Measurements from ENCODE around the gene IL5. TPM values are rescaled to one million over a fixed set of nuclear protein-coding genes. Genes with fewer than 3 reads are reported as not detected.
"Not testable (repeated sequence)": the region's sequence is repeated elsewhere in the genome, so short reads cannot be mapped to it uniquely, and the experiment has no call there.

The IL5 gene
- total and polyA plus RNA-seq, 2 donors (not counting 1 experiment from before 2014, with no cell fraction given): not detected

DNA sequence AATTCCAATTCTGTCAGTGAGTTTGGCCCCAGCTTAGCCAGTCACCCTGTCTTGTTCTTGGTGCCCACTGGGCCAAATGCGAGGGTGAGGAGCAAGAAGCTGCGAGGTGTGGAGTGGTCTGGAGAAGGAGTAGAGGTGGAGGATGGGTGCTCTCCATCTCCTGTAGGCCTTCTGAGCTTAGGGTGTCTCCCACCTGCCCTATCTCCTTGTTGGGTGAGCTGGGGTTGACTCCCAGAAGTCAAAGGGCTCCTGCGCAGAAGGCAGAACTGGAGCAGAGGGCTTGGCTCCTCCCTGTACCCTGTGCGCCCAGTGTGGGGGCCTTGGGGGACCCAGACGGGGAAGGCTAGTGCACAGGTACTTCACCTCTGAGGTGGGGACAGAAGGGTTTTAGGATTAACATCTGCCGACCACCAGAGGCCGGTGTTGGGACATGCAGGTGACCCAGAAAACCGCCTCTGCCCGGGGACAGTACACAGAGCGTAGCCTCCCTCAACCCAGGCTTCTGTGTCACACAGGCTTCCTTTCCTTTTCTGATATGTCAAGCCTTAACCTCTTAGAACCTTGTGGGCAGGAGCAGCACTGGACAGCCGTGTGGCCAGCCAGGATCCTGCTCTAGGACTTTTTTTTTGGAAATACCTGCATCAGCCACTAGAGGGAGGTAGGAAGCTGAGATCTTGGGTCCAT is 16.9 kb downstream of the IL5 start:
- Histone ChIP-seq H2AFZ (ENCODE audit: low read length) (peak overlapping the region; percentile 50), H3K36me3 (ENCODE audit: control insufficient read depth, insufficient read depth, low read length) (no peaks in the 10 kb centered on the region), H3K27ac (ENCODE audit: insufficient read depth, low read length) (no peak overlapping the region), H3K4me1 (ENCODE audit: control insufficient read depth, extremely low read depth, insufficient read depth, low read length) (no peaks in the 10 kb centered on the region), H3K27me3 (ENCODE audit: control insufficient read depth, insufficient read depth, low read length) (peaks cover 3% of the 10 kb centered on the region), H3K79me2 (ENCODE audit: control insufficient read depth, insufficient read depth, low read length) (no peaks in the 10 kb centered on the region), H3K4me2 (ENCODE audit: extremely low read depth, insufficient read depth, low read length) (peak overlapping the region; percentile 59), H3K9ac (ENCODE audit: insufficient read depth, low read length) (no peak overlapping the region), H4K20me1 (ENCODE audit: control insufficient read depth, extremely low read depth, insufficient read depth, low read length) (no peaks in the 10 kb centered on the region), H3K9me3 (ENCODE audit: control insufficient read depth, insufficient read depth, low read depth, low read length) (no peaks in the 10 kb centered on the region), H3K4me3 (replicated peaks in 1 of 4; ENCODE audit: control extremely low read depth in 1 of 4, insufficient read depth in 1 of 4, low read depth in 3 of 4, low read length in 4 of 4) (no peak overlapping the region)
- no peak for TF ChIP-seq EZH2 (IDR thresholded peaks at IDR 0.05; ENCODE audit: low read length, missing control alignments)
- TF ChIP-seq, protein P1, sequence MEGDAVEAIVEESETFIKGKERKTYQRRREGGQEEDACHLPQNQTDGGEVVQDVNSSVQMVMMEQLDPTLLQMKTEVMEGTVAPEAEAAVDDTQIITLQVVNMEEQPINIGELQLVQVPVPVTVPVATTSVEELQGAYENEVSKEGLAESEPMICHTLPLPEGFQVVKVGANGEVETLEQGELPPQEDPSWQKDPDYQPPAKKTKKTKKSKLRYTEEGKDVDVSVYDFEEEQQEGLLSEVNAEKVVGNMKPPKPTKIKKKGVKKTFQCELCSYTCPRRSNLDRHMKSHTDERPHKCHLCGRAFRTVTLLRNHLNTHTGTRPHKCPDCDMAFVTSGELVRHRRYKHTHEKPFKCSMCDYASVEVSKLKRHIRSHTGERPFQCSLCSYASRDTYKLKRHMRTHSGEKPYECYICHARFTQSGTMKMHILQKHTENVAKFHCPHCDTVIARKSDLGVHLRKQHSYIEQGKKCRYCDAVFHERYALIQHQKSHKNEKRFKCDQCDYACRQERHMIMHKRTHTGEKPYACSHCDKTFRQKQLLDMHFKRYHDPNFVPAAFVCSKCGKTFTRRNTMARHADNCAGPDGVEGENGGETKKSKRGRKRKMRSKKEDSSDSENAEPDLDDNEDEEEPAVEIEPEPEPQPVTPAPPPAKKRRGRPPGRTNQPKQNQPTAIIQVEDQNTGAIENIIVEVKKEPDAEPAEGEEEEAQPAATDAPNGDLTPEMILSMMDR (conservative IDR thresholded peaks at IDR 0.05 in 1 of 2, IDR thresholded peaks at IDR 0.05 in 1 of 2; ENCODE audit: low read depth in 1 of 2, low read length in 2 of 2): peak; percentile 79 to 81
- peak; percentile 25 to 58 for DNase-seq (ENCODE audit: low read depth in 2 of 2)

DNA sequence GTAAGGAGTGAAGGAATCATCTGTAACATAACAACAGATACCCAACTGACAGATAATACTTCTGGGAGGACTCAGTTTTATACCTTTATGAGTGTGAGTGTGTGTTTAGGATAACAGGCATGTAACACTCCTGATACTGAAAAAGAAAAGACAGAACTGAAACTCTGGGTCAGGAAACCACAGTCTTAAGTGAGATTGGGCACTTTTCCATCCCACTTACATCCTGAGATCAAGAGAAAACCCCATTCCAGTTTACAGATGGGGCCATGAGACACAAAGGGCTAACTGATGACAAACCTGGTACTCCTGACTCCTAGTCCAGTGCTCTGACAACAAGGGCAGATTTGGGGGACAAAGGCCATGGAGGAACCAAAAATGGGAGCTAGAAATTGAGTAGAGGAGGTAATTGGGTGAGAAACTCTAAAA is 18.0 kb downstream of the IL5 start:
- TF ChIP-seq, protein P1 (conservative IDR thresholded peaks at IDR 0.05 in 1 of 2, IDR thresholded peaks at IDR 0.05 in 1 of 2; ENCODE audit: low read depth in 1 of 2, low read length in 2 of 2): no peak
- no peak overlapping the region for H3K4me2 ChIP-seq (ENCODE audit: extremely low read depth, insufficient read depth, low read length)
- H4K20me1 ChIP-seq (ENCODE audit: control insufficient read depth, extremely low read depth, insufficient read depth, low read length): no peaks in the 10 kb centered on the region
- H3K27me3 ChIP-seq (ENCODE audit: control insufficient read depth, insufficient read depth, low read length): peaks cover 3% of the 10 kb centered on the region
- no peak overlapping the region for H3K27ac ChIP-seq (ENCODE audit: insufficient read depth, low read length)
- H3K79me2 ChIP-seq (ENCODE audit: control insufficient read depth, insufficient read depth, low read length): no peaks in the 10 kb centered on the region
- H3K36me3 ChIP-seq (ENCODE audit: control insufficient read depth, insufficient read depth, low read length): no peaks in the 10 kb centered on the region
- no peaks in the 10 kb centered on the region for H3K4me1 ChIP-seq (ENCODE audit: control insufficient read depth, extremely low read depth, insufficient read depth, low read length)
- H2AFZ ChIP-seq (ENCODE audit: low read length): no peak overlapping the region
- no peak overlapping the region for H3K4me3 ChIP-seq (replicated peaks in 1 of 4; ENCODE audit: control extremely low read depth in 1 of 4, insufficient read depth in 1 of 4, low read depth in 3 of 4, low read length in 4 of 4)
- no peaks in the 10 kb centered on the region for H3K9me3 ChIP-seq (ENCODE audit: control insufficient read depth, insufficient read depth, low read depth, low read length)
- DNase-seq (ENCODE audit: low read depth in 2 of 2): no peak
- H3K9ac ChIP-seq (ENCODE audit: insufficient read depth, low read length): no peak overlapping the region

DNA sequence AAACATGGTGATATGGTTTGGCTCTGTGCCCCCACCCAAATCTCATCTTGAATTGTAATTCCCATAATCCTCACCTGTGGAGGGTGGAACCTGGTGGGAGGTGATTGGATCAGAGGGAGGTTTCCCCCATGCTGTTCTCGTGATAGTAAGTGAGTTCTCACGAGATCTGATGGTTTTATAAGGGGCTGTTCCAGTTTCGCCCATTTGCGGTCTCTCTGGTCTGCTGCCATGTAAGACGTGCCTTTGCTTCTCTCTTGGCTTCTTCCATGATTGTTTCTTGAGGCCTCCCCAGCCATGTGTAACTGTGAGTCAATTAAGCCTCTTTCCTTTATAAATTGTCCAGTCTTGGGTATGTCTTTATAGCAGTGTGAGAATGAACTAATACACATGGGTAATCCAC is 18.4 kb downstream of the IL5 start:
- not testable (repeated sequence) for H3K9me3 ChIP-seq (ENCODE audit: control insufficient read depth, insufficient read depth, low read depth, low read length); H2AFZ ChIP-seq (ENCODE audit: low read length); H3K27me3 ChIP-seq (ENCODE audit: control insufficient read depth, insufficient read depth, low read length); H3K4me3 ChIP-seq (replicated peaks in 1 of 4; ENCODE audit: control extremely low read depth in 1 of 4, insufficient read depth in 1 of 4, low read depth in 3 of 4, low read length in 4 of 4); DNase-seq (ENCODE audit: low read depth in 2 of 2); H3K36me3 ChIP-seq (ENCODE audit: control insufficient read depth, insufficient read depth, low read length); H3K27ac ChIP-seq (ENCODE audit: insufficient read depth, low read length); H3K9ac ChIP-seq (ENCODE audit: insufficient read depth, low read length); H4K20me1 ChIP-seq (ENCODE audit: control insufficient read depth, extremely low read depth, insufficient read depth, low read length); H3K4me1 ChIP-seq (ENCODE audit: control insufficient read depth, extremely low read depth, insufficient read depth, low read length); H3K79me2 ChIP-seq (ENCODE audit: control insufficient read depth, insufficient read depth, low read length); H3K4me2 ChIP-seq (ENCODE audit: extremely low read depth, insufficient read depth, low read length)

DNA sequence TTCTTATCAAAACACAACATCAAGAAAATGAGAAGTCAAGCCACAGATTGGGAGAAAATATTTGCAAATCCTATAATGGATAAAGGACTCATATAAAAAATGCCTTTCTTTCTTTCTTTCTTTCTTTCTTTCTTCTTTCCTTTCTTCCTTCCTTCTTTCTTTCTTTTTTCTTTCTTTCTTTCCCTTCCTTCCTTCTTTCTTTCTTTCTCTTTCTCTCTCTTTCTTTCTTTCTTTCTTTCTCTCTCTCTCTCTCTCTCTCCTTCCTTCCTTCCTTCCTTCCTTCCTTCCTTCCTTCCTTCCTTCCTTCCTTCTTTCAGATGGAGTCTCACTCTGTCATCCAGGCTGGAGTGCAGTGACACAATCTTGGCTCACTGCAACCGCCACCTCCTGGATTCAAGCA is 21.3 kb downstream of the IL5 start:
- not testable (repeated sequence) for H3K79me2 ChIP-seq (ENCODE audit: control insufficient read depth, insufficient read depth, low read length); DNase-seq (ENCODE audit: low read depth in 2 of 2); H3K4me3 ChIP-seq (replicated peaks in 1 of 4; ENCODE audit: control extremely low read depth in 1 of 4, insufficient read depth in 1 of 4, low read depth in 3 of 4, low read length in 4 of 4); H3K4me2 ChIP-seq (ENCODE audit: extremely low read depth, insufficient read depth, low read length); H3K27me3 ChIP-seq (ENCODE audit: control insufficient read depth, insufficient read depth, low read length); H2AFZ ChIP-seq (ENCODE audit: low read length); H3K36me3 ChIP-seq (ENCODE audit: control insufficient read depth, insufficient read depth, low read length); H3K27ac ChIP-seq (ENCODE audit: insufficient read depth, low read length); H3K9ac ChIP-seq (ENCODE audit: insufficient read depth, low read length); H4K20me1 ChIP-seq (ENCODE audit: control insufficient read depth, extremely low read depth, insufficient read depth, low read length); H3K9me3 ChIP-seq (ENCODE audit: control insufficient read depth, insufficient read depth, low read depth, low read length); H3K4me1 ChIP-seq (ENCODE audit: control insufficient read depth, extremely low read depth, insufficient read depth, low read length)

DNA sequence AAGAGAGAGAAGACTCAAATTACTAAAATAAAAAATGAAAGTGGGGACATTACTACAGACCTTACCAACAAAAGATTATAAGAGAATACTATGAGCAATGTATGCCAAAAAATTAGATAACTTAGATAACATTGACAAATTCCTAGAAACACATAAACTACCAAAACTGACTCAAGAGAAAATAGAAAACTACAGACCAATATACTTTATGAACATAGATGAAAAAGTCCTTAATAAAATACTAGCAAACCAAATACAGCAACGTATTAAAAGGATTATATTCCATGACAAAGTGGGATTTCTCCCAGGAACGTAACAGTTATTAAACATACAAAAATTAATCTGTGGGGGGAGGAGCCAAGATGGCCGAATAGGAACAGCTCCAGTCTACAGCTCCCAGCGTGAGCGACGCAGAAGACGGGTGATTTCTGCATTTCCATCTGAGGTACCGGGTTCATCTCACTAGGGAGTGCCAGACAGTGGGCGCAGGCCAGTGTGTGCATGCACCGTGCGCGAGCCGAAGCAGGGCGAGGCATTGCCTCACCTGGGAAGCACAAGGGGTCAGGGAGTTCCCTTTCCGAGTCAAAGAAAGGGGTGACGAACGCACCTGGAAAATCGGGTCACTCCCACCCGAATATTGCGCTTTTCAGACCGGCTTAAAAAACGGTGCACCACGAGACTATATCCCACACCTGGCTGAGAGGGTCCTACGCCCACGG is 29.5 kb downstream of the IL5 start:
- not testable (repeated sequence) for H3K9ac ChIP-seq (ENCODE audit: insufficient read depth, low read length); H3K27ac ChIP-seq (ENCODE audit: insufficient read depth, low read length); H3K4me3 ChIP-seq (replicated peaks in 1 of 4; ENCODE audit: control extremely low read depth in 1 of 4, insufficient read depth in 1 of 4, low read depth in 3 of 4, low read length in 4 of 4); H2AFZ ChIP-seq (ENCODE audit: low read length); DNase-seq (ENCODE audit: low read depth in 2 of 2); H3K79me2 ChIP-seq (ENCODE audit: control insufficient read depth, insufficient read depth, low read length); H3K27me3 ChIP-seq (ENCODE audit: control insufficient read depth, insufficient read depth, low read length); H4K20me1 ChIP-seq (ENCODE audit: control insufficient read depth, extremely low read depth, insufficient read depth, low read length); H3K9me3 ChIP-seq (ENCODE audit: control insufficient read depth, insufficient read depth, low read depth, low read length); H3K4me2 ChIP-seq (ENCODE audit: extremely low read depth, insufficient read depth, low read length); H3K36me3 ChIP-seq (ENCODE audit: control insufficient read depth, insufficient read depth, low read length); H3K4me1 ChIP-seq (ENCODE audit: control insufficient read depth, extremely low read depth, insufficient read depth, low read length)

All from fibroblast of lung (primary cell).